Right renal cortex interstitium (tissue), 3 donors: ENCODE data around the gene PRKCH. TPM values are rescaled to one million over a fixed set of nuclear protein-coding genes. Genes with fewer than 3 reads are reported as not detected.

Experiments
- DNase-seq, 3 donors: peaks; one replicate each; pipeline ENCODE4 v3.0.0-alpha.2; 2013; ENCODE audit warnings: low read depth in 3 of 3, low spot score in 2 of 3
- polyA plus RNA-seq, 3 donors: library from polyadenylated mRNA; unstranded; fragments of 120-200 nt; gene quantifications; one replicate each; pipeline ENCODE4 v1.2.1, GENCODE V29; 2013; ENCODE audit not compliant: insufficient read length in 3 of 3

PRKCH gene
- polyA plus RNA-seq, 3 donors = 17.5 to 20.1 (median 18.1) TPM

- DNase-seq = no peak
Observed at GRCh38 chr14:61417883-61418455, 96.6 kb downstream of the PRKCH start.

DNA sequence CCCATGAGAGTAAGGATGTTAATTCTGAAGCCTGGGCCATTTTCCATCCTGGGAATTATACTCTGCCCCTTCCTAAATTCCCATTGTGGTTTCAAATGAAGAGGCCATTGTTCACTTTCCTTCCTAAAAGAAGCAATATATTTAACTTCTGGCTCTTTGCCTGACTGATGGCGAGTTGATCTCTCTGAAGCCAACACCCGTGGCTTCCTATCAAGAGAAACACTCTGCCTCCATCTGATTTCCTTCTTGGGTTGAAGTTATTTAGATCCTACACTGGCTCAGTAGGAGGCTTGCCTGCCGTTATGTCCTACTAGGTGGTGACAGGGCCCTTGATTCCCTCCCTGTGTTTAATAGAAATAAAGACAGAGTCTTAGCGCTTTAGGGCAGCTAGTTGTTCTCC is 97.4 kb downstream of the PRKCH start:
- no peak for DNase-seq

GRCh38 chr14:61419201-61419600 is 97.8 kb downstream of the PRKCH start:
- DNase-seq = no peak

- DNase-seq = no peak
Observed at GRCh38 chr14:61420326-61420725, 98.9 kb downstream of the PRKCH start.

DNA sequence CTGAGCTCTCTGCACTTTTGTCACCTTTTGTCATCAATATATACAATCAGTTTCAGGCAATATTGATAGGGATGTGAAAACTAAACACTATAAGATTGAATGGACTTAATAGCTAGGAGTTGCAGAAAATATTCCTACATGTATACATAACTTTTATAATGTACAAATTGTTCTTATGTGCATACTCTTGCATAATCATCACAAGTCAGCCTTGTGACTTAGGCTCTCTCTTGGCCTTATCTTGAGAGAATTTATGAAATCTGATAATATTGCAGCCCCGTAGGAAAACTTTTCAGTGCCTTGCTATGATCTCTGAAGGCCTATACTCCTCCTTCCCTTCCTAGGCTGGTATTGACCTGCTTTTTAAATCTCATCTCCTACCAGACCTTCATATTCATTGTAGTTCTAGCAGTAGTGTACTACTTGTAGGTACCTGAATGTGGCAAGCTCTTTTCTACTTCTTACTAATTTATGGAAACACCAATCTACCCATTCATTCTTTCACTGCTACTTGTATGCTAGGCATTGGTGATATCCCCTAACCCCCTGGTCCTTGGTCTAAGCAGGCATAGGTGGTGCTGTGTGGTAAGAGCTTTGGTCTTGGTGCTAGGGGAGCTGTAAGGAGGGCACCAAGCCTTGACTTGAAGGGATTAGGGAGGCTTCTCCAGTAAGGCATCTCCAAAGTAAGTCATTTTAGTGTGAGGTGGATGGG is 100.0 kb downstream of the PRKCH start:
- no peak for DNase-seq

DNA sequence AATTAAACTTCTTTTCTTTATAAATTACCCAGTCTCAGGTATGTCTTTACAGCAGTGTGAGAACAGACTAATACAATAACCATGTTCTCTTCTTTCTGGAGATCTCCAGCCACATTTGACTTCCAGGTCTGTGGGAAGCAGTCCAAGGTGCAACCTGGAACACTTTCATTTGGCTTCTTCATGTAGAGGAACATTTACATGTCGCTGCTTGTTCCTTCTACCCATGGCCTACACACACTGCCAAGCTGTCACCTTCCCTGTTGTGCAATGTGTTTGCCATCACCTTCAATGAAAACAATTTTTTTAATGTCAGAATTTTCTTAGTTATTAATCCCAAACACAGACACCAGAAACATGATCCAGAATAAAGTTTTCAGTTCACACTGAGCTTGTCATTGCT is 104.7 kb downstream of the PRKCH start:
- DNase-seq = no peak

GRCh38 chr14:61428261-61428660 is 106.9 kb downstream of the PRKCH start:
- DNase-seq = no peak

DNA sequence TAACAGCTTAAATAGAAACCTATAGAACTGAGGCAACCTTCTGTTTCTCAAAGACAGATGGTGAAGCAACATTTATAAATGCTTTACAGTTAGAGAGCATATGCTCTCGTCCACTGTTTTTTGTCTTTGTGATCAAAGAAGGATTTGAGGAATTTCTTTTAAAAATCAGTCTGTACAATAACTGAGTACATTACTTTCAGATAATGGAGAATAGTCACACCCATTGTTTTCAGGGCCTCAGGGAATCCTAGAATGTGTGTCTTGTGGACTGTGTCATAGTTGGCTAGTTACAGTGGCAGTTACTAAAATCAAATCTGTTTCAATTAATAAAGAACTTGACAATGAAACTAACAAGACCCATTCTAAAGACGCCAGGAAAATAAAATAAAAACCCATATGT is 107.9 kb downstream of the PRKCH start:
- DNase-seq = no peak

- DNase-seq = no peak
Observed at GRCh38 chr14:61430066-61430757, 108.8 kb downstream of the PRKCH start.

- DNase-seq = no peak
Observed at GRCh38 chr14:61433169-61433568, 111.8 kb downstream of the PRKCH start.

- no peak for DNase-seq
Observed at GRCh38 chr14:61433828-61434227, 112.4 kb downstream of the PRKCH start.

DNA sequence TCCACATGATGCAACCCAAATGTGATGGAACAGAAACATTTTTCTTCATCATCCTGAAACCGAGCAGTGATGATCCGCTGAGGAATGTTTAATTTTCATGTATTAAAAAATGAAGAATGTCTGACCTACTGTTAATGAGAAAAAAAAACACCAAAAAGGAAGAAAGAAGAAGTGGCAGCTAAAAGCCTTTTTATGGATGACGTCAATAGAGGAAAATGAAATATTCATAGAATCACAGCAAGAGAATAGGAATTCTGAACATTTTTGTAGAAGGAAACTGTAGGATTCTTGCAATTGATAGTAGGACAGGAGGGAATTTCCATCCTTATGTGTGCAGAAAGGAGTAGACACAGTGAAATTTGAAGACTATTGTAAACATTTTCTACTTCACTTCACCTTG is 112.9 kb downstream of the PRKCH start:
- DNase-seq = no peak

GRCh38 chr14:61435563-61436337 is 114.4 kb downstream of the PRKCH start:
- DNase-seq = no peak

DNA sequence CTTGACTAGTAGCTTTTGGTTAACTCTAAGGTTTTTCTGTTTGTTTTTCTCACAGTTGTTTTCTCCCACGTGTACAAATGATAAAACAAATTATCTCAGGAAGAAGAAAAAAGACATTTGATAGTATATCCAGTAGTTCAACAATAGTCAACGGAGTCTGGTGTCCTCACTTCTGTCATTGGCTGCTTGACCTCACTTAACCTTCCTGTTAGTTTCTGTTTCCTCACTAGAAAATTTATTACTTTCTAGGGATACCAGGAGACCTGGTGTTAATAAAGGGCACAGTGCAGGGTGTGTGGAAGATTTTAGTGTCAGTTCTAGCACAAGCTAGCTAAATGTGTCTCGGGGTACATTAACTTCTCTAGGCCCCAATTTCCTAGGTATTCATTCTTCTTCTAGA is 116.0 kb downstream of the PRKCH start:
- DNase-seq = peak in 1 of 3 donors; percentile 23

- no peak for DNase-seq
Observed at GRCh38 chr14:61438036-61438435, 116.7 kb downstream of the PRKCH start.

GRCh38 chr14:61438497-61438859 is 117.1 kb downstream of the PRKCH start:
- no peak for DNase-seq

DNA sequence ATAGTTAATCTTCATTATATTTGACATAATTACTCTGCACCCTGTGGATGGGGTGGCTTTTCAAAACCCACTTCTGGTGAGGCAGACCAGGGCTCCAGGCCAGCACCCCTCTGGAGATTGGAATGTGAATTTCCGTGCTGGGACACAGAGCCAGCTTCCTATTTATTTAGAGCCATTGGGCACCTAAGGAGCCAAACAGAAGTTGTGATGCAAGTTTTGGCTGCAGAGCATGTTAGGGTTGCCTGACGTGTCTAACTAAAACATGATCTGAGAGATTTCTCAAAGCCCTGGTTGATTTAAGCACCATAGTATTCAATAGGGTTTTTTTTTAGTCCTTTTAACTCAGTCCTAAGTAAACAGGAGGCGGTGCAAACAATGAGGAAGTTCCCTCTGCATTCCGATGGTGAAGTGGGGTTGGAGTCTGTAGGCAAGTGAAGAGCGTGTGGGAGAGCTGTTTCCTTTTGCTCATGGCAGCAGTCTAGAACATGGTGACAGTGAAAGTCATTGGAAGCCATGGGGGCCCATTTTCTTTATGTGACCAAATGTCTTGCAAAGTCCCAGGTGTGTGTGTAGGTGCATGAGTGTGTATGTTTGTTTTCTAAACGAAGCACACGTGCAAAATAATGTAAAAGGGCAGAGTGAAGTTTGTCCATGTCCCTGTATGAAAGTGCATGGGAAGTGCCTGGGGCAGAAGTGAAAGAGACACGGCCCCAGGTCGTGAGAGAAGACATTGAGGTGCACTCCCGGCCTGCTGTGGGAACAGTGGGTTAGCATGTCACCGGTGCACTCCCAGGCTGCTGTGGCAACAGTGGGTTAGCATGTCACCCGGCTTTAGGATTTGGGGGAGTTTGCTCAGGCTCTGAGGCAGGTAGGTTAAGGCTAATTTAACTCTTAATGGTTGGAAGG is 117.7 kb downstream of the PRKCH start:
- no peak for DNase-seq

DNA sequence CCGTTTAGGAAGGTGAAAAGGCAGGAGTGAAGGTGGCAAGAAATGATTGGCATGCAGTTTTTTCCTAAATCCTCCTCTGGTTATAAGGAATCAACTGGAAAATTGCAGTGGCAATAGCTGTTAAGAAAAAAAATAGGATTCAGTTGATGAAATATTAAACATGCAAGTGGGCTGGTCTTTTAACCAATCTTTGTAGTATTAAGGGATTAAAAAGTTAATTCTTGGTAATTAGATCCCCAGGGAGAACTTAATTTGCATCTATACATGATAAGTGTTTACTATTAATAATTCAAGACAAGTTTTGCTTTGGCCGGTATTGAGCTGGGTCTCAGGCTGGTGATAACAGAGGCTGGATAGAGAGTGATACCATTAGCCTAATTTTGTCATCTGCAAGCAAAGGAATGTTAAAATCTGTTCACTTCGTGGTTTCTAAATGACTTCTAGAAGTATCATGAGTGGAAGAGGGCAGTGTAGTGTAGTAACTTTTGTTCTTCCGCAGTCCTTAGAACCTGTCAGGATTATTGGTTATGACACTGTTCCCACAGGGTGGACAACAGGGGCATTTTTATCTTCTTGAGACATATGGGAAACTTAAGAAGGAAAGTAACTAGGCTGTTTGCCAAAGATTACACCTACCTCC is 118.5 kb downstream of the PRKCH start:
- DNase-seq = no peak

- DNase-seq = no peak
Observed at GRCh38 chr14:61443481-61443880, 122.1 kb downstream of the PRKCH start.

GRCh38 chr14:61444215-61444768 is 122.9 kb downstream of the PRKCH start:
- DNase-seq = no peak
